Liver (tissue), 9 donors: ENCODE data around the gene BAHD1. TPM values are rescaled to one million over a fixed set of nuclear protein-coding genes. Genes with fewer than 3 reads are reported as not detected.

ENCODE experiments used
- DNase-seq: peaks from one replicate; pipeline ENCODE4 v3.0.0-alpha.2; 2017; ENCODE audit warnings: low spot score
- H3K27ac ChIP-seq, 2 donors: one replicate each; pipeline ENCODE4 v1.7.0; 2013; ENCODE audit warnings: inconsistent platforms in 2 of 2, low read length in 2 of 2, control low read depth in 1 of 2, low read depth in 1 of 2, mild to moderate bottlenecking in 1 of 2
- H3K27me3 ChIP-seq, 4 donors: one replicate each; pipeline versions ENCODE4 v1.6.1 to v1.7.0; 2013; ENCODE audit warnings: low read length in 3 of 4, inconsistent platforms in 1 of 4, mild to moderate bottlenecking in 1 of 4, moderate library complexity in 1 of 4; ENCODE audit not compliant: control insufficient read depth in 4 of 4, insufficient read depth in 4 of 4
- H3K36me3 ChIP-seq, 4 donors: one replicate each; pipeline versions ENCODE4 v1.6.1 to v1.7.0; 2013; ENCODE audit warnings: low read length in 3 of 4, mild to moderate bottlenecking in 3 of 4, low read depth in 1 of 4, moderate library complexity in 1 of 4; ENCODE audit not compliant: control insufficient read depth in 4 of 4, insufficient read depth in 3 of 4
- H3K4me1 ChIP-seq, 4 donors: one replicate each; pipeline versions ENCODE4 v1.6.1 to v1.7.0; 2013; ENCODE audit warnings: low read length in 3 of 4, mild to moderate bottlenecking in 3 of 4, moderate library complexity in 1 of 4; ENCODE audit not compliant: control insufficient read depth in 4 of 4, insufficient read depth in 4 of 4
- H3K4me3 ChIP-seq, 3 donors: one replicate each; pipeline versions ENCODE4 v1.6.1 to v1.7.0; 2013; ENCODE audit warnings: low read length in 3 of 3, control low read depth in 1 of 3, low read depth in 1 of 3, mild to moderate bottlenecking in 1 of 3
- H3K9ac ChIP-seq, 2 donors: one replicate each; pipeline ENCODE4 v1.7.0; 2013; ENCODE audit warnings: low read length in 2 of 2, mild to moderate bottlenecking in 2 of 2, moderate library complexity in 2 of 2, control low read depth in 1 of 2, low read depth in 1 of 2
- H3K9me3 ChIP-seq, 4 donors: one replicate each; pipeline versions ENCODE4 v1.6.1 to v1.7.0; 2013; ENCODE audit warnings: low read length in 3 of 4; ENCODE audit not compliant: control insufficient read depth in 4 of 4
- CTCF ChIP-seq: fragments of 150-350 bp; IDR thresholded peaks from 2 replicates; pipeline ENCODE4 v1.5.1; 2017; ENCODE audit warnings: improper control_type of control experiment, low read depth, low read length; ENCODE audit not compliant: missing input control
- EGR1 ChIP-seq, 2 donors: IDR thresholded peaks; 2 replicates each; pipeline ENCODE4 v1.6.1; 2016 to 2018; ENCODE audit warnings: antibody characterized with exemption in 2 of 2, low read depth in 2 of 2
- FOXA1 ChIP-seq: IDR thresholded peaks from 2 replicates; pipeline ENCODE4 v1.6.1; 2016; ENCODE audit warnings: antibody characterized with exemption
- FOXA2 ChIP-seq: IDR thresholded peaks from 2 replicates; pipeline ENCODE4 v1.6.1; 2016; ENCODE audit warnings: antibody characterized with exemption
- GABPA ChIP-seq, 2 donors: IDR thresholded peaks in 1 of 2; conservative IDR thresholded peaks in 1 of 2; 2 replicates each; pipeline ENCODE4 v1.6.1; 2016; ENCODE audit warnings: antibody characterized with exemption in 2 of 2, mild to moderate bottlenecking in 1 of 2, moderate library complexity in 1 of 2
- HNF4A ChIP-seq, 2 donors: conservative IDR thresholded peaks; 2 replicates each; pipeline ENCODE4 v1.6.1; 2016; ENCODE audit warnings: antibody characterized with exemption in 2 of 2, mild to moderate bottlenecking in 2 of 2
- HNF4G ChIP-seq: IDR thresholded peaks from 2 replicates; pipeline ENCODE4 v1.6.1; 2016; ENCODE audit warnings: antibody characterized with exemption
- JUND ChIP-seq, 2 donors: IDR thresholded peaks; 2 replicates each; pipeline ENCODE4 v1.6.1; 2016; ENCODE audit warnings: antibody characterized with exemption in 2 of 2
- NR2F2 ChIP-seq: IDR thresholded peaks from 2 replicates; pipeline ENCODE4 v1.6.1; 2016; ENCODE audit warnings: antibody characterized with exemption
- RAD21 ChIP-seq, 2 donors: IDR thresholded peaks; 2 replicates each; pipeline ENCODE4 v1.6.1; 2016; ENCODE audit warnings: antibody characterized with exemption in 2 of 2, mild to moderate bottlenecking in 2 of 2
- RXRA ChIP-seq, 2 donors: IDR thresholded peaks; 2 replicates each; pipeline ENCODE4 v1.6.1; 2017 to 2018; ENCODE audit warnings: antibody characterized with exemption in 2 of 2, mild to moderate bottlenecking in 1 of 2
- SP1 ChIP-seq: IDR thresholded peaks from 2 replicates; pipeline ENCODE4 v1.6.1; 2018; ENCODE audit warnings: antibody characterized with exemption, mild to moderate bottlenecking
- TAF1 ChIP-seq: conservative IDR thresholded peaks from 2 replicates; pipeline ENCODE4 v1.6.1; 2016; ENCODE audit warnings: antibody characterized with exemption, mild to moderate bottlenecking
- YY1 ChIP-seq: IDR thresholded peaks from 2 replicates; pipeline ENCODE4 v1.6.1; 2016; ENCODE audit warnings: antibody characterized with exemption, mild to moderate bottlenecking
- WGBS: extraction: QIAGEN DNeasy Blood & Tissue Kit; methylation state at CpG from one replicate; pipeline ENCODE4 v1.1.7; 2013; 5-methylcytosine and 5-hydroxymethylcytosine counted together
- polyA plus RNA-seq, 2 donors: library from polyadenylated mRNA; stranded (reverse) in 1 of 2; unstranded in 1 of 2; fragments of 200-250 nt in 1 of 2; fragments of >200 nt in 1 of 2; fragmentation: Nextera tagmentation in 1 of 2; extraction: Ambion mirVana in 1 of 2; gene quantifications; one replicate each; pipeline versions ENCODE4 v1.2.1 to v1.2.3, GENCODE V29; 2013 to 2015
- total RNA-seq, 2 donors: library from RNA; depleted of rRNA; stranded (reverse); fragments of >200 nt; gene quantifications; one replicate each; pipeline ENCODE4 v1.2.3, GENCODE V29; 2014
- TF ChIP-seq, protein P1 (sequence below): IDR thresholded peaks from 2 replicates; pipeline ENCODE4 v1.6.1; 2016; ENCODE audit warnings: antibody characterized with exemption, mild to moderate bottlenecking
- TF ChIP-seq, protein P2 (sequence below): IDR thresholded peaks from 2 replicates; pipeline ENCODE4 v1.6.1; 2016; ENCODE audit warnings: antibody characterized with exemption
- TF ChIP-seq, protein P3 (sequence below): IDR thresholded peaks from 2 replicates; pipeline ENCODE4 v1.6.1; 2016; ENCODE audit warnings: antibody characterized with exemption
- TF ChIP-seq, protein P4 (sequence below): IDR thresholded peaks from 2 replicates; pipeline ENCODE4 v1.6.1; 2016; ENCODE audit warnings: antibody characterized with exemption
- donor health status: healthy.
- donor health status: healthy.
- donor health status: healthy.
- donor health status: healthy.
- donor health status: healthy.

The BAHD1 gene
- total and polyA plus RNA-seq, 4 donors: 1.8 to 8.7 (median 6.6) TPM

DNA sequence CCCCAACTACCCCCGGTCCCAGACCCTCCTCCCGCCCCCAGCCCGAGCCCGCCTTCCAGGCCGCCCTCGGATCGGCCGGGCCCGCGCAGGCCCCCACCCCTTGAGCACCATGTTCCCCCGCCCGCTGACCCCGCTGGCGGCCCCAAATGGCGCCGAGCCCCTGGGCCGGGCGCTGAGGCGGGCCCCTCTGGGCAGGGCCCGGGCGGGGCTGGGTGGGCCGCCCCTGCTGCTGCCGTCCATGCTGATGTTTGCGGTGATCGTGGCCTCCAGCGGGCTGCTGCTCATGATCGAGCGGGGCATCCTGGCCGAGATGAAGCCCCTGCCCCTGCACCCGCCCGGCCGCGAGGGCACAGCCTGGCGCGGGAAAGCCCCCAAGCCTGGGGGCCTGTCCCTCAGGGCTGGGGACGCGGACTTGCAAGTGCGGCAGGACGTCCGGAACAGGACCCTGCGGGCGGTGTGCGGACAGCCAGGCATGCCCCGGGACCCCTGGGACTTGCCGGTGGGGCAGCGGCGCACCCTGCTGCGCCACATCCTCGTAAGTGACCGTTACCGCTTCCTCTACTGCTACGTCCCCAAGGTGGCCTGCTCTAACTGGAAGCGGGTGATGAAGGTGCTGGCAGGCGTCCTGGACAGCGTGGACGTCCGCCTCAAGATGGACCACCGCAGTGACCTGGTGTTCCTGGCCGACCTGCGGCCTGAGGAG, 30.5 kb downstream of the BAHD1 start (continued):
- TF ChIP-seq CTCF (no peak), FOXA1 (no peak), FOXA2 (no peak), YY1 (no peak), GABPA (IDR thresholded peaks at IDR 0.05 in 1 of 2, conservative IDR thresholded peaks at IDR 0.05 in 1 of 2) (no peak), RXRA (IDR thresholded peaks at IDR 0.05) (no peak)
- TF ChIP-seq, protein P1, sequence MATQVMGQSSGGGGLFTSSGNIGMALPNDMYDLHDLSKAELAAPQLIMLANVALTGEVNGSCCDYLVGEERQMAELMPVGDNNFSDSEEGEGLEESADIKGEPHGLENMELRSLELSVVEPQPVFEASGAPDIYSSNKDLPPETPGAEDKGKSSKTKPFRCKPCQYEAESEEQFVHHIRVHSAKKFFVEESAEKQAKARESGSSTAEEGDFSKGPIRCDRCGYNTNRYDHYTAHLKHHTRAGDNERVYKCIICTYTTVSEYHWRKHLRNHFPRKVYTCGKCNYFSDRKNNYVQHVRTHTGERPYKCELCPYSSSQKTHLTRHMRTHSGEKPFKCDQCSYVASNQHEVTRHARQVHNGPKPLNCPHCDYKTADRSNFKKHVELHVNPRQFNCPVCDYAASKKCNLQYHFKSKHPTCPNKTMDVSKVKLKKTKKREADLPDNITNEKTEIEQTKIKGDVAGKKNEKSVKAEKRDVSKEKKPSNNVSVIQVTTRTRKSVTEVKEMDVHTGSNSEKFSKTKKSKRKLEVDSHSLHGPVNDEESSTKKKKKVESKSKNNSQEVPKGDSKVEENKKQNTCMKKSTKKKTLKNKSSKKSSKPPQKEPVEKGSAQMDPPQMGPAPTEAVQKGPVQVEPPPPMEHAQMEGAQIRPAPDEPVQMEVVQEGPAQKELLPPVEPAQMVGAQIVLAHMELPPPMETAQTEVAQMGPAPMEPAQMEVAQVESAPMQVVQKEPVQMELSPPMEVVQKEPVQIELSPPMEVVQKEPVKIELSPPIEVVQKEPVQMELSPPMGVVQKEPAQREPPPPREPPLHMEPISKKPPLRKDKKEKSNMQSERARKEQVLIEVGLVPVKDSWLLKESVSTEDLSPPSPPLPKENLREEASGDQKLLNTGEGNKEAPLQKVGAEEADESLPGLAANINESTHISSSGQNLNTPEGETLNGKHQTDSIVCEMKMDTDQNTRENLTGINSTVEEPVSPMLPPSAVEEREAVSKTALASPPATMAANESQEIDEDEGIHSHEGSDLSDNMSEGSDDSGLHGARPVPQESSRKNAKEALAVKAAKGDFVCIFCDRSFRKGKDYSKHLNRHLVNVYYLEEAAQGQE: no peak

DNA sequence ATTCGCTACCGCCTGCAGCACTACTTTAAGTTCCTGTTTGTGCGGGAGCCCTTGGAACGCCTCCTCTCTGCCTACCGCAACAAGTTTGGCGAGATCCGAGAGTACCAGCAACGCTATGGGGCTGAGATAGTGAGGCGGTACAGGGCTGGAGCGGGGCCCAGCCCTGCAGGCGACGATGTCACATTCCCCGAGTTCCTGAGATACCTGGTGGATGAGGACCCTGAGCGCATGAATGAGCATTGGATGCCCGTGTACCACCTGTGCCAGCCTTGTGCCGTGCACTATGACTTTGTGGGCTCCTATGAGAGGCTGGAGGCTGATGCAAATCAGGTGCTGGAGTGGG, 31.0 kb downstream of the BAHD1 start:
- H3K4me1 ChIP-seq: peaks cover 3 to 18% (median 11%) of the 10 kb centered on the region in 4 donors
- TF ChIP-seq, protein P1: no peak
- TF ChIP-seq TAF1 (no peak), SP1 (no peak), RXRA (IDR thresholded peaks at IDR 0.05) (no peak), HNF4A (conservative IDR thresholded peaks at IDR 0.05) (no peak), FOXA2 (no peak), GABPA (IDR thresholded peaks at IDR 0.05 in 1 of 2, conservative IDR thresholded peaks at IDR 0.05 in 1 of 2) (no peak), EGR1 (IDR thresholded peaks at IDR 0.05; ENCODE audit: low read depth in 2 of 2) (no peak), YY1 (no peak), CTCF (no peak), HNF4G (no peak), NR2F2 (no peak), JUND (IDR thresholded peaks at IDR 0.05) (no peak), RAD21 (IDR thresholded peaks at IDR 0.05) (no peak), FOXA1 (no peak)
- TF ChIP-seq, protein P2, sequence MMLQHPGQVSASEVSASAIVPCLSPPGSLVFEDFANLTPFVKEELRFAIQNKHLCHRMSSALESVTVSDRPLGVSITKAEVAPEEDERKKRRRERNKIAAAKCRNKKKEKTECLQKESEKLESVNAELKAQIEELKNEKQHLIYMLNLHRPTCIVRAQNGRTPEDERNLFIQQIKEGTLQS: no peak
- TF ChIP-seq, protein P3, sequence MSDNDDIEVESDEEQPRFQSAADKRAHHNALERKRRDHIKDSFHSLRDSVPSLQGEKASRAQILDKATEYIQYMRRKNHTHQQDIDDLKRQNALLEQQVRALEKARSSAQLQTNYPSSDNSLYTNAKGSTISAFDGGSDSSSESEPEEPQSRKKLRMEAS: no peak
- TF ChIP-seq, protein P4, sequence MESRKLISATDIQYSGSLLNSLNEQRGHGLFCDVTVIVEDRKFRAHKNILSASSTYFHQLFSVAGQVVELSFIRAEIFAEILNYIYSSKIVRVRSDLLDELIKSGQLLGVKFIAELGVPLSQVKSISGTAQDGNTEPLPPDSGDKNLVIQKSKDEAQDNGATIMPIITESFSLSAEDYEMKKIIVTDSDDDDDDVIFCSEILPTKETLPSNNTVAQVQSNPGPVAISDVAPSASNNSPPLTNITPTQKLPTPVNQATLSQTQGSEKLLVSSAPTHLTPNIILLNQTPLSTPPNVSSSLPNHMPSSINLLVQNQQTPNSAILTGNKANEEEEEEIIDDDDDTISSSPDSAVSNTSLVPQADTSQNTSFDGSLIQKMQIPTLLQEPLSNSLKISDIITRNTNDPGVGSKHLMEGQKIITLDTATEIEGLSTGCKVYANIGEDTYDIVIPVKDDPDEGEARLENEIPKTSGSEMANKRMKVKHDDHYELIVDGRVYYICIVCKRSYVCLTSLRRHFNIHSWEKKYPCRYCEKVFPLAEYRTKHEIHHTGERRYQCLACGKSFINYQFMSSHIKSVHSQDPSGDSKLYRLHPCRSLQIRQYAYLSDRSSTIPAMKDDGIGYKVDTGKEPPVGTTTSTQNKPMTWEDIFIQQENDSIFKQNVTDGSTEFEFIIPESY: no peak
- DNase-seq: no peak
- no peaks in the 10 kb centered on the region for H3K9me3 ChIP-seq
- H3K27ac ChIP-seq: peak overlapping the region; percentile 25 to 38
- WGBS: 29% methylated on average over 16 of the region's 16 CpGs
- peak overlapping the region in 1 of 2 donors; percentile 63 for H3K9ac ChIP-seq
- no peaks in the 10 kb centered on the region for H3K27me3 ChIP-seq
- H3K4me3 ChIP-seq: peak overlapping the region; percentile 72 to 85 (median 75)
- peaks cover 0 to 4% (median 0%) of the 10 kb centered on the region in 4 donors for H3K36me3 ChIP-seq
